GM18526 (cell line): ENCODE data around the gene IGIP.

Source experiments
- POLR2A ChIP-seq: IDR thresholded peaks from 3 replicates; pipeline ENCODE4 v1.6.1; 2011; ENCODE audit not compliant: insufficient read length; ENCODE audit errors: extremely low read depth

IGIP gene

DNA sequence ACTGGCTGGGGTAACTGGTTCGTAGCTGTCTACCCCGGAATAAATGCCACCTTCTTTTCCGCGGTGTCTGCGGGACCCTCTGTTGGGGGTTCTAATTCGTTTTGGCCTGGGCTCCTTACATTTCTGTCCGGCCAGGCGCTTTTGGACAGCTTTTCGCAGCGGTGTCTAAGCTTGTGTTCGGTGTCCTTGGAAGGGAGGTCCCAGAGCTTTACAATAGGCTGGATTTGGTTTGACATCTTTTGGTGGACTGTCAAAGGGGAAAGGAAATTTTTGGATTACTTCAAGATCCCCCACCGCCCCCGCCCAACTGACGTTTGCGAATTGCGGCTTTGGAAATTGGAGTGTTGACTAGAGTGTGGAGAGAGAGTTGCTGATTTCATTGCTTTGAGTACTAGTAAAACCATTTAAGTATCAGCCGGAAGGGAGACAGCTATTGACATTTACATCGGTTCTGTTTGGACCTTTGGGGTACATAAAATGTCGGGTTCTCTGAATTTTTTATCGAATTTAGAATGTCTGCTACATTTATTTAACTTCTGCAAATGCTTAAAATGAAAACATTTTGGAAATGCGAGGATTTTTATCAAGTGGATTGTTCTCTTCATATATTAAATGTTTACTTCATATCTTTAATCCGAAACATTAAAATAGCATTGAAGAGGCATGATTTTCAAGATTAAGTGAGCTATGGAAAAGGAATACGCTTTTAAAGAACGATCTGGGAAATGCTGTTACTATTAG, 16.5 kb upstream of the IGIP start:
- no peak for TF ChIP-seq POLR2A

DNA sequence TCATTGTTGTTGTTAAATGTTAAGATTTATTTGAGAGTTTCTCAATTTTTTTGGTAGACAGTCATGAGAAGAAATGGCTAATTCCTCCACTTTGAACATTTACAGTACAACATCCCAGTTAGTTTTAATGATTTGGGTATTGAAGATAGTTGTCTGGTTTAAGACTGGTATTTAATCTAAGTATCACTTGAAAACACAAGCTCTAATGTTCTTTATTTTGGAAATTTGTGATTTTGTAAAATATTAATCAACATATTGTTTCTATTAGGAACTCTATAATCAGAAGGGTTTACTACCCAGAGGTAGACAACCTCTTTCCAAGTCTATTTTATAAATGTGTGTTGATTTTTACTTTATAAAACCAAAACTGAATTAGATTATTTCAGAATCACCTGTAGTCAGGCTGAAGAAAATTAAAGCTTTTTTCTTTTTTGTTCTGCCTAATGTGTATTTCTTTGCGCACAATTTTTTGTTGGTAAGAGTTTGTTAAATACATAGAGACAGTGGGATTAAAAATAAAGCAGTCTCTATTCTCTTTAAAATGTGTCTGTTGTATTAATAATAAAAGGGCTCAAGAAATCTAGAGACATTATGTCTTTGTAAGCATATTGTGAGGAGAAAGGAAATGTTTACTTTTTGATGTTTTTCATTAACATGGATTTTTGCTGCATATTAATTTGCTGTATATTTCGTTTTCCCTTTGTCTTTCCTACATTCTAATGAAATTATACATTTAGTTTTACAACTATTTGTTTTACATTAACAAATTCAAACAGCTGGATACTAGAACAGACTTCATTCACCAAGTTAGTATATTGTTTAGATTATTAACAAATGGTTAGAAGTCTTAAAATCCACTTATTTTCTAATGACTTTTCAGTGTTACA, 15.7 kb upstream of the IGIP start:
- TF ChIP-seq POLR2A, result no peak

DNA sequence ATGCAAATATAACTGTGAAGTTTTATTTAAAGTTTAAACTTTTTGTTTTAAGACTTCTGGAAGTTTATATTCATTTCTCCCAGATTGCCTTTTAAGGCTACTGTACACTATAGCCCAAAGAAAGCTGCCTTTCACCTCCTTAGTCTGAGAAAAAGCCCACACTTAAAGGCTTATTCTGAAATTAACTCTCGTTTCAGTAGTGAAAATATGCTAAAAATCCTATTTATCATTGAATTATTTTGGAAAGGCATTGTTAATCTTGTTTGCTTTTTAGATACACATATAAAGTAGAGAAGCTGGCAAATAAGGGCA, 15.1 kb upstream of the IGIP start:
- no peak for TF ChIP-seq POLR2A

DNA sequence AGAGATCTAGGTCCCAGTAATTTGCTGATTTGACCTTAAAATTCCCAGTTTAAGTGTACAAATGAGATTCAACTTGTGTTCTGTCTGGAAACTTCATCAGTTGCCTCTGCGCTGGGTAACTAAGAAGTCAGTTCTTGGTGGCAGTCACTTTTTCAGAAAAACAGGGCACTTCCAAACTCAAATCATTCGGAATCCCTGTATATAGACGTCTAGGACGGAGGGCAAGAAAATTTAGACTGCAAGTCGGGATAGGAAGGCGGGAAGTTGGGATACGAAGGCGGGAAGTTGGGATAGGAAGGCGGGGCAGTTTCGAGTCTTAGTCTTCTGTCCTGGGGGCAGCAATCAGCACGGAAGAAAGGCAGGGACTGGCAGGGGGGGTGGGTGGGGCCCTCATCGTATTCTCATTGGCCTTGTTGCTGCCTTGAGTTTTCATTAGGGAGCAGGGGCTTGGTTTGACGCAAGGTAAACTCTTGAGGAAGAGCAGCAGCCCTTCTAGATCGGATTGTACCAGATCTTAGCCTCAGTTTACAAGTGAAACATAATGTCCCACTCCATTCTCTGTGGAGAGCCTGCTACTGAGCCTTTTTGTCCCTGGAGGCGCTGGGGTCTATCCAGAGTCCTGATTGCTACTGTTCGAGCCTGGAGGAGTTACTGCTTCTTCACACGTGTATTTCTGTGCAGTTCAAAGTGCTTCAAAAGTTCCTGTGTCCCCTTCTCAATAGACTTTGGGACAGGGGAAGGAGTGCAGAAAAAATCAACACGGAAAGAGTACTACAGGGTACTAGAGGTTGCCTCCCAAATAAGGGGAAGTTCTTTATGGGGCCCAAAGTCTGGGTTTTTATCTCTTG, 14.5 kb upstream of the IGIP start:
- TF ChIP-seq POLR2A, result no peak

DNA sequence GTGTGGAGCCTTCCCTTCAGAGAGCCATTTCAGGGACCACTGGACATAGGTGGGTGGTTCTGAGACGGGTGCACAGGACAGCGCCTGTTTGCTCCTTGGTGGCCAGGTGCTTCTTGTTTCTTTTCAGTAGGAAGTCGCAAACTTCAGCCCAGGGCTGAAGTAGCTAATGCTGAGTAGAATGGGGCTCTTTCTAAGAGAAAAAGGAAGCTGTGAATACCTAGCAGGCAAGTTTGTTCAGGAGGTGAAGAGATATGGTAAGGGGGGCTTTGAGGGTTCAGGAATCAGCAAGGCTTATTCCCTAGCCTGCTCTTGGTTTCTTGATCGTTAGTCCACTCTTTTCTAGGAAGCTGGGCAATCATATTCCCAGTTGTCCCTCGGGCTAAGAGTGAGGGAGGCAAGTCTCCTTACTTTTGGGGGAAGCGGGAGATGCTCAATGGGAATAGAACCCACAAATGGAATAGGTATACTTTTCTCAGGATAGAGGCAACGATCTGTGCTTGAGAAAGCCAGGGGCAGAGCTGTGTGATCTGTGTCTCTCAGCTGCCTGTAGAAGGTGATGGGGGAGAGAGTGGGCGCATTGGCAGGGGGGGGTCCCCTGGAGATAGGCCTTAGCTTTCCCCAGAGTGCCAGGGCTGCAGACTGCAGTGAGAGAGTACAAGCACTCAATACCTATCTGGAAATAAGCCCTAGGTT, 13.7 kb upstream of the IGIP start:
- TF ChIP-seq POLR2A, result no peak

DNA sequence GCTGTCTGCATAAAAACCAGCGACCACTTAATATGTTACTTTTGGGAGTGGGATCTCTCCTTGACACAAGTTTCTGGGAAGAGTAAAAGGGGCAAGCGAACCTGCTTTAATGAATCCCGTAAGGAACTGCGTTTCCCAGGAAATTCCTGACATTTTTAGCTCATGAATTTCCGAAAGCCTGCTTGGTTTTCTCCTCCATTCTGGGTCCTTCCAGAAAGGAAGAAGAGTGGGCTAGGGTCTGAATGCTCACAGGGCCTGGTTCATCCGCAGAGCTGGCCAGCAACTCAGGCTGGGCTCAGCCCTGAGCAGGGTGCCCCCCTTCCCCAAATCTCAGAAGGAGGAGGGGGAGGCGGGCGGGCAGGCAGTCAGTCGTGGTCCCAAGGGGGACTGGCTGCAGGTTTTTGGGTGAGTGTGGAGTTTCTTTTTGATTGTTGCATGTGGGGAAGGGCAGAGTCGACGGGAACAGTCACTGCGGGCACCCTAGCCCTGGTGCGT, 13.0 kb upstream of the IGIP start:
- no peak for TF ChIP-seq POLR2A

DNA sequence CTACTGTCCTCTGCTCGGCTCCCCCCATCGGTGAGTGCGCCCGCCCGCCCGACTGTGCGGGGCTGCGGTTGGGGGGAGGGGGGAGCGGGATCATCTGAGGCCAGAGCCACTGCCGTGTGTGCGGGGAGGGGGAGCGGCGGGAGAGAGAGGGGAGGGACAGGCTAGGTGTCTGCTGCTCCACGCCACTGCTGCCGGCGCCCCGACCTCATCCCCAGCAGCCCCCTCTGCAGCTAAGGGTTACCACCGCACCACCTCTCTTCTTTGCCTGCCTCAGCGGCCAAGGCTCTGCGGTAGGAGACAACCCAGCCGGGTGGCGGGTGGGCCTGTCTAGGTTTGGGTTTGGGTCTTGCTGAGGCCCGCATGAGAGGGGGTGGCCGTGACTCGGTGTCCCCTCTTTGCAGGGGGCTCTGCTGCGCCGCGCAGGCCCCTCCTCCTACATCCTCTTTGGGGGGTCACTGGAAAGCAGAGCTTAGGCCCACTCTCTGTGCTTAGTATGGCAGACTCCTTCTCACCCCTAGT, 12.5 kb upstream of the IGIP start:
- TF ChIP-seq POLR2A, result no peak

DNA sequence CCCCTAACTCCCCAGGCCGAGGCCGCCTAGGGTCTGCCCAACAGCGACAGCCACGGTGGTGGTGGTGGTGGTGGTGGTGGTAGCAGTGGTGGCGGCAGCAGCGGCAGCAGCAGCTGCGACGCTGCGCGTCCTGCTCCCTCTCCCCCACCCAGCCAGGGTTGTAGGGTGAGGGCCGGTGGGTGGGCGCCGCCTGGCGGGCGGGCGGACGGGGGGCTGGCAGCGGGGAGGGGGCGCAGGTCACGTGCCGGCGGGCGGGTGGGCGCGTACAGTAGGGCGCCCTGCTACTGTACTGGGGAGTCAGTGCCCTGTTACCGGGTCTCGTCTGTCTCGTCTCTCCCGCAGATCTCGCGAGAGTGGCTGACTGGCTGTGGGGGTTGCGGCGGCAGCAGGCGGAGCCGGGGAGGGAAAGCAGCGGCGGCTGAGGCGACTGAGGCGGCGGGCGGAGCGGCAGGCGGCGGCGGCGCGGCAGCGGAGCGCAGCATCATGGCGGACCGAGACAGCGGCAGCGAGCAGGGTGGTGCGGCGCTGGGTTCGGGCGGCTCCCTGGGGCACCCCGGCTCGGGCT, 12.0 kb upstream of the IGIP start, which contains the start of gene PURA:
Gene PURA (plus strand): TSS at position 411 of the 565 bp plus-strand sequence. CDS start 73 bp downstream, at position 484.
- peak; percentile 82 for TF ChIP-seq POLR2A

DNA sequence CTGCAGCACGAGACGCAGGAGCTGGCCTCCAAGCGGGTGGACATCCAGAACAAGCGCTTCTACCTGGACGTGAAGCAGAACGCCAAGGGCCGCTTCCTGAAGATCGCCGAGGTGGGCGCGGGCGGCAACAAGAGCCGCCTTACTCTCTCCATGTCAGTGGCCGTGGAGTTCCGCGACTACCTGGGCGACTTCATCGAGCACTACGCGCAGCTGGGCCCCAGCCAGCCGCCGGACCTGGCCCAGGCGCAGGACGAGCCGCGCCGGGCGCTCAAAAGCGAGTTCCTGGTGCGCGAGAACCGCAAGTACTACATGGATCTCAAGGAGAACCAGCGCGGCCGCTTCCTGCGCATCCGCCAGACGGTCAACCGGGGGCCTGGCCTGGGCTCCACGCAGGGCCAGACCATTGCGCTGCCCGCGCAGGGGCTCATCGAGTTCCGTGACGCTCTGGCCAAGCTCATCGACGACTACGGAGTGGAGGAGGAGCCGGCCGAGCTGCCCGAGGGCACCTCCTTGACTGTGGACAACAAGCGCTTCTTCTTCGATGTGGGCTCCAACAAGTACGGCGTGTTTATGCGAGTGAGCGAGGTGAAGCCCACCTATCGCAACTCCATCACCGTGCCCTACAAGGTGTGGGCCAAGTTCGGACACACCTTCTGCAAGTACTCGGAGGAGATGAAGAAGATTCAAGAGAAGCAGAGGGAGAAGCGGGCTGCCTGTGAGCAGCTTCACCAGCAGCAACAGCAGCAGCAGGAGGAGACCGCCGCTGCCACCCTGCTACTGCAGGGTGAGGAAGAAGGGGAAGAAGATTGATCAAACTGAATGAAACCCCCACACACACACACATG, 11.2 kb upstream of the IGIP start:
- no peak for TF ChIP-seq POLR2A

DNA sequence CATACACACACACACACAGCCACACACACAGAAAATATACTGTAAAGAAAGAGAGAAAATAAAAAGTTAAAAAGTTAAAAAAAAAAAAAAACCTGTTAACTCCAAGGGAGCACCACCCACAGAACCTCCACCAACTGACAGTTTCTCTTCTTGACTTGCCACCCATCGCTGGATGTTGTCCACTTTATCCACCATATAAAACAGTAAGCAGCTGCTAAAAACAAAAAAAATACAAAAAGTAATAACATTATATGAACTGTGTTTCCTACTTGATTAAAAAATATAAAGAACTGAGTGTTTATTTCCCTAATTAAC, 10.6 kb upstream of the IGIP start:
- no peak for TF ChIP-seq POLR2A

DNA sequence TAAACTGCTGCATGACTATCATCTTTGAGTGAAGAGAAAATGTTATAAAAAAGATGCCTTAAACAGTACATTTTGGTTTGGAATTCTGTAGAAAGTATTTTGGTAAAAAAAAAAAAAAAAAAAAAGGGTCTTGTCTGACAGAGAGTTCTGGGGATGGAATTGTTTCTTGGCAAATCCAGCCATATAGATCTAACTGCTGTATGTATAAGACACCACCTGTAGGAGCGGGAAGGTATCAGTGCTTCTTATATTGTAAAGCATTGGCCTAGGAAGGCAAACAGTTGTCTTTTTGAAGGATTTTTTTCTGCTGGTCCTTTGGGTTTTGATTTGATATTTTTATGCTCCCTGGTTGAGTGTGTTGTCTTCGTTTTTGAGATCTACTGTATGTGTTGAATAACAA, 9.0 kb upstream of the IGIP start:
- TF ChIP-seq POLR2A, result no peak

DNA sequence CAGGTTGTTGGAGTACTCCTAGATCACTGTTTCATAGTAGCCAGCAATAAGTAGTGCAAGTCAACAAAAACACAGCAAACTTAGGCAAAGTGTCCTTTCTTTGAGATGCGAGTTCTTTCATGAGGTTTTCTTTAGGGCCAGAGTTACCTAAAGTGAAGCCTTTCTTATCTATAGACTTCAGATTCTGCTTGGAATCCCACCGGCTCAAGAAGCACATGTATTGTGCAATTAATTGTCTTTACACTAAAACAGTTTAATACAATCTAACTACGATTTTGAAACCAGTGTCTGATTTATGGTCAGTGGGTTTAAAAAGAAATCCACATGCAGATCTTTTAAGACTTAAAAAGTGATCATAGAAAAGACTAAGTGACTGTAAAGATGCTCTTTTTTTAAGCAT, 8.2 kb upstream of the IGIP start:
- no peak for TF ChIP-seq POLR2A

DNA sequence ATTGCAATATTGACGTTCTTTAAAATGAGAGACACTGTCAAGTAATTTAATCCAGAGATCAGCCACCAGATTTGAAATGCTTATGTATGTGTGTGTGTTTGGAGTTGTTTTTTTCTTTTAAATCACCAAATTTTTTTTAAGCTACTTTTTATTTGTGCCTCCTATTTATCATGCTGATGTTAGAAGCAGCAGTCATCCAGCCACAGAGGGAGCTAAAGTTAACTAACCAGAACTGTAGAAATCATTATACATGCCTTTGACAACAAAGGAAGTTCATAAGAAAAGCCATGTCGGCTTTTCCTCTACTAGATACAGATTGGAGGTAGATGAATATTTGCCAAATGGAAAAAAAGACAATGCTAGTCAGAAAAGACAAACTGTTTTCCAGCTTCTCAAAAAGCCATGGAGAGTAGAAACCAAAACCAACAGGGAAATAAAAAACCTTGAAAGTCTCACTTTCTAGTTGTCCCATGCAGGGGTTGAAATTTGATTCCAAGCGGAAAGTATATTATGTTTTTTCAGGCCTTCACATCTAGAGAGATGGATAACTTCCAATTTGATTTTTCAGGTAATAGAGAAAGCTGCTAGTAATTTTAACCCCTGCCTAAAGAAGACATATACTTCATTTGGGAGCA, 7.3 kb upstream of the IGIP start:
- TF ChIP-seq POLR2A, result no peak
